Thyroid gland (tissue), 4 donors: ENCODE measurements around the gene BFSP1.

Experiments used
- CTCF ChIP-seq, 6 experiments: fragments of 200-600 bp in 3 of 6; fragments of 450-650 bp in 3 of 6; sonication (generic) in 3 of 6; IDR thresholded peaks; one replicate each; pipeline ENCODE4 v1.5.1; 2016 to 2019; ENCODE audit warnings: antibody characterized with exemption in 6 of 6, mild to moderate bottlenecking in 2 of 6, inconsistent platforms in 1 of 6, moderate library complexity in 1 of 6
- POLR2A ChIP-seq, 2 donors: fragments of 450-650 bp; IDR thresholded peaks; one replicate each; pipeline ENCODE4 v1.6.1; 2017; ENCODE audit warnings: antibody characterized with exemption in 2 of 2, mild to moderate bottlenecking in 2 of 2, moderate library complexity in 1 of 2

- no peak for TF ChIP-seq CTCF (IDR thresholded peaks at IDR 0.05)
- no peak for TF ChIP-seq POLR2A (IDR thresholded peaks at IDR 0.05)
Measured at GRCh38 chr20:17503301-17504065, 27.7 kb downstream of the BFSP1 start.
